ENCODE results near the gene MLLT1. TPM values are rescaled to one million over a fixed set of nuclear protein-coding genes. Genes with fewer than 3 reads are reported as not detected.

Gene MLLT1
- total and polyA plus RNA-seq, 2 donors (not counting 1 experiment from before 2014, with no cell fraction given), result 19.4 to 40.2 TPM

DNA sequence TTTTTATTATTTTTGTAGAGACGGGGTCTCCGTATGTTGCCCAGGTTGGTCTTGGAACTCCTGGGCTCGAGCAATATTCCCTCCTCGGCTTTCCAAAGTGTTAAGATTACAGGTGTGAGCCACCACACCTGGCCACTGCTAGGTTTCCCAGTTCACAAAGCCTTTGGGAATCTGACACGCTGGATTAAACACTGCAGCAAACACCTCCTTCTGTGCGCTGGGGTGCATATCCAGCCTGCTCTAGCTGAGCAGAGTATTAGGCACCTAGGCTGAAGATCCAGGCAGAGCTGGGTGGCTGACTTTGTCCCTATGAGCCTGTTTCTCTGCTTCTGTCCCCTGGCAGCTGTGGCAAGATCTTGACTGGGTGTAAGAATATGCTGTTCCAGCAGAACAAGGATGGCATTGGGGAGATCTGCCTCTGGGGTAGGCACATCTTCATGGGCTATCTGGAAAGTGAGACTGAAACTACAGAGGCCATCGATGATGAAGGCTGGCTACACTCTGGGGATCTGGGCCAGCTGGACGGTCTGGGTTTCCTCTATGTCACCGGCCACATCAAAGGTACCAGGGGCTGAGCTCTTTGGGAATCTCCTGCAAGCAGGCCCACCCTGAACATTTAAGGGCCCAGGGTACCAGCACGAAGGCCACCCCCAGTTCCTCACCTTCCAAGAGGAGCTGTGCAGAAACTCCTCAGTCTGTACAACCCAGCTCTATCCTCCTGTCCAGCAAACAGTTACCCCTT, 94.5 kb downstream of the MLLT1 start:
- H3K79me2 ChIP-seq (ENCODE audit: control insufficient read depth, insufficient read depth, low read length), result no peaks in the 10 kb centered on the region
- WGBS (ENCODE audit: insufficient coverage), result 86% methylated on average over 9 of the region's 10 CpGs
- CTCF ChIA-PET, result no interaction called here

DNA sequence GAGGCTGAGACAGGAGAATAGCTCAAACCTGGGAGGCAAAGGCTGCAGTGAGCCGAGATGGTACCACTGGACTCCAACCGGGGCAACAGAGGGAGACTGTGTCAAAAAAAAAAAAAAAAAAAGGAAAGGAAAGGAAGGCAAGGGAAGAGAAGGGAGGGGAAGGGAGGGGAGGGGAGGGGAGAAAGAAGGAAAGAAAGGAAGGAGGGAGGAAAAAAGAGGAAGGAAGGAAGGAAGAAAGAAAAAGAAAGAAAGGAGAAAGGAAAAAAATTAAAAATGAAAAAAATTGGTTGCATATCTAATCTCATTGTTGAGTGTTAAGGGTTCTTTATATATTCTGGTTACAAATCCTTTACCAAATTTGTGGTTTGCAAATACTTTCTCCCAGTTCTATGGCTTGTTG, 98.7 kb downstream of the MLLT1 start:
- Histone ChIP-seq H2AFZ (ENCODE audit: insufficient read depth, low read depth, low read length, poor library complexity, severe bottlenecking) (no peak overlapping the region), H3K4me1 (ENCODE audit: control insufficient read depth in 2 of 2, insufficient read depth in 2 of 2, low read length in 2 of 2) (no peaks in the 10 kb centered on the region), H3K4me3 (ENCODE audit: control extremely low read depth in 1 of 5, extremely low read depth in 1 of 5, insufficient read depth in 1 of 5, low read depth in 2 of 5, low read length in 4 of 5) (no peak overlapping the region), H3K36me3 (replicated peaks in 1 of 2; ENCODE audit: control extremely low read depth in 1 of 2, control insufficient read depth in 1 of 2, extremely low read depth in 1 of 2, insufficient read depth in 2 of 2, low read length in 1 of 2) (no peaks in the 10 kb centered on the region), H3K79me2 (ENCODE audit: control insufficient read depth, insufficient read depth, low read length) (no peaks in the 10 kb centered on the region), H3K4me2 (replicated peaks; ENCODE audit: low read depth, low read length, poor library complexity, severe bottlenecking) (no peak overlapping the region), H3K9ac (ENCODE audit: low read length) (no peak overlapping the region), H3K27me3 (replicated peaks in 1 of 4; ENCODE audit: control extremely low read depth in 1 of 4, control insufficient read depth in 3 of 4, insufficient read depth in 4 of 4, low read length in 3 of 4) (peaks cover 0 to 19% (median 9%) of the 10 kb centered on the region in 4 experiments), H4K20me1 (ENCODE audit: control insufficient read depth, insufficient read depth, low read length, poor library complexity, severe bottlenecking) (no peaks in the 10 kb centered on the region), H3K9me3 (ENCODE audit: control extremely low read depth in 1 of 3, control insufficient read depth in 2 of 3, insufficient read depth in 1 of 3, low read length in 2 of 3) (peaks cover 0 to 10% (median 0%) of the 10 kb centered on the region in 3 donors), H3K27ac (ENCODE audit: low read length in 2 of 2) (no peak overlapping the region)
- WGBS (ENCODE audit: insufficient coverage), result 73% methylated on average over 2 of the region's 2 CpGs
- ChIA-PET POLR2A (no interaction called here), CTCF (no interaction called here)
- peaks cover 49% of the 10 kb centered on the region for H3K27me3 Mint-ChIP-seq
- H3K9me3 Mint-ChIP-seq (ENCODE audit: insufficient read depth), result no peaks in the 10 kb centered on the region
- DNase-seq, result no peak
- H3K27ac Mint-ChIP-seq, result no peak overlapping the region
- ATAC-seq (ENCODE audit: low read depth), result no peak
- no peaks in the 10 kb centered on the region for H3K4me1 Mint-ChIP-seq
- H3K4me3 Mint-ChIP-seq, result no peak overlapping the region
- intact Hi-C loops (cut with micrococcal nuclease), result no loop called here
- no peak for TF ChIP-seq EZH2 (IDR thresholded peaks at IDR 0.05; ENCODE audit: borderline replicate concordance, insufficient read depth, low read depth, low read length, poor library complexity, severe bottlenecking)
- TF ChIP-seq, protein P1, sequence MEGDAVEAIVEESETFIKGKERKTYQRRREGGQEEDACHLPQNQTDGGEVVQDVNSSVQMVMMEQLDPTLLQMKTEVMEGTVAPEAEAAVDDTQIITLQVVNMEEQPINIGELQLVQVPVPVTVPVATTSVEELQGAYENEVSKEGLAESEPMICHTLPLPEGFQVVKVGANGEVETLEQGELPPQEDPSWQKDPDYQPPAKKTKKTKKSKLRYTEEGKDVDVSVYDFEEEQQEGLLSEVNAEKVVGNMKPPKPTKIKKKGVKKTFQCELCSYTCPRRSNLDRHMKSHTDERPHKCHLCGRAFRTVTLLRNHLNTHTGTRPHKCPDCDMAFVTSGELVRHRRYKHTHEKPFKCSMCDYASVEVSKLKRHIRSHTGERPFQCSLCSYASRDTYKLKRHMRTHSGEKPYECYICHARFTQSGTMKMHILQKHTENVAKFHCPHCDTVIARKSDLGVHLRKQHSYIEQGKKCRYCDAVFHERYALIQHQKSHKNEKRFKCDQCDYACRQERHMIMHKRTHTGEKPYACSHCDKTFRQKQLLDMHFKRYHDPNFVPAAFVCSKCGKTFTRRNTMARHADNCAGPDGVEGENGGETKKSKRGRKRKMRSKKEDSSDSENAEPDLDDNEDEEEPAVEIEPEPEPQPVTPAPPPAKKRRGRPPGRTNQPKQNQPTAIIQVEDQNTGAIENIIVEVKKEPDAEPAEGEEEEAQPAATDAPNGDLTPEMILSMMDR (IDR thresholded peaks at IDR 0.05), result no peak

More for the DNA sequence above, 94.5 kb downstream of the MLLT1 start:
- Histone ChIP-seq H4K20me1 (ENCODE audit: control insufficient read depth, insufficient read depth, low read length, poor library complexity, severe bottlenecking) (no peaks in the 10 kb centered on the region), H3K4me2 (replicated peaks; ENCODE audit: low read depth, low read length, poor library complexity, severe bottlenecking) (no peak overlapping the region), H2AFZ (ENCODE audit: insufficient read depth, low read depth, low read length, poor library complexity, severe bottlenecking) (no peak overlapping the region), H3K27me3 (replicated peaks in 1 of 4; ENCODE audit: control extremely low read depth in 1 of 4, control insufficient read depth in 3 of 4, insufficient read depth in 4 of 4, low read length in 3 of 4) (peaks cover 0 to 16% (median 4%) of the 10 kb centered on the region in 4 experiments), H3K9ac (ENCODE audit: low read length) (no peak overlapping the region), H3K36me3 (replicated peaks in 1 of 2; ENCODE audit: control extremely low read depth in 1 of 2, control insufficient read depth in 1 of 2, extremely low read depth in 1 of 2, insufficient read depth in 2 of 2, low read length in 1 of 2) (no peaks in the 10 kb centered on the region), H3K9me3 (ENCODE audit: control extremely low read depth in 1 of 3, control insufficient read depth in 2 of 3, insufficient read depth in 1 of 3, low read length in 2 of 3) (peaks cover 0 to 32% (median 0%) of the 10 kb centered on the region in 3 donors), H3K4me1 (ENCODE audit: control insufficient read depth in 2 of 2, insufficient read depth in 2 of 2, low read length in 2 of 2) (no peaks in the 10 kb centered on the region), H3K4me3 (ENCODE audit: control extremely low read depth in 1 of 5, extremely low read depth in 1 of 5, insufficient read depth in 1 of 5, low read depth in 2 of 5, low read length in 4 of 5) (no peak overlapping the region), H3K27ac (ENCODE audit: low read length in 2 of 2) (no peak overlapping the region)
- Mint-ChIP-seq H3K27ac (no peak overlapping the region), H3K9me3 (ENCODE audit: insufficient read depth) (no peaks in the 10 kb centered on the region), H3K4me3 (no peak overlapping the region), H3K4me1 (no peaks in the 10 kb centered on the region), H3K27me3 (peaks cover 24% of the 10 kb centered on the region)
- no peak for ATAC-seq (ENCODE audit: low read depth)
- DNase-seq, result no peak
- no peak for TF ChIP-seq EZH2 (IDR thresholded peaks at IDR 0.05; ENCODE audit: borderline replicate concordance, insufficient read depth, low read depth, low read length, poor library complexity, severe bottlenecking)
- TF ChIP-seq, protein P1 (IDR thresholded peaks at IDR 0.05), result no peak
- POLR2A ChIA-PET, result no interaction called here
- intact Hi-C loops (cut with micrococcal nuclease), result no loop called here

Measured in B cell (primary cell).